ENCODE data around the gene NCKAP5.
"Not testable (repeated sequence)": the region's sequence is repeated elsewhere in the genome, so short reads cannot be mapped to it uniquely, and the experiment has no call there.

NCKAP5 gene

GRCh38 chr2:132720393-132720792 lies 847.9 kb downstream of the NCKAP5 start:
- DNase-seq (ENCODE audit: low read depth in 2 of 2): no peak

DNA sequence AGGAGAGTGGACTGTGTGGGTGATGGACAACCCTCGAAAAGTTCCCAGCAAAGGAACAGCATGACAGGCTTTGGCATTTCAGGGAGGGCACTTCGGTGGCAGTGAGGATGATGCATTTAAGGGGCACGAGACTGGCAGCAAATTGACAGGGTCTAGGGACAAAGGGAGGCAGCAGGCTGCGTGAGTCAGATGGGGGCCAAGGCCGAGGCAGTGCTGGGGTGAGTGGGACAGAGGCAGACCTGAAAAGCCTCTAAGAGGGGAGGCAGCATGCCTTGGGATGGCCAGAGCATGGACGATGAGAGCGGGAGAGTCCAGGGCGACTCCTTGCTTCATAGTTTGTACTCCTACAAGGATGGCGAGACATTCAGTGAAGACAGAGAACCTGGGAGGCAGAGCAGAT lies 848.8 kb downstream of the NCKAP5 start:
- no peak for DNase-seq (ENCODE audit: low read depth in 2 of 2)

DNA sequence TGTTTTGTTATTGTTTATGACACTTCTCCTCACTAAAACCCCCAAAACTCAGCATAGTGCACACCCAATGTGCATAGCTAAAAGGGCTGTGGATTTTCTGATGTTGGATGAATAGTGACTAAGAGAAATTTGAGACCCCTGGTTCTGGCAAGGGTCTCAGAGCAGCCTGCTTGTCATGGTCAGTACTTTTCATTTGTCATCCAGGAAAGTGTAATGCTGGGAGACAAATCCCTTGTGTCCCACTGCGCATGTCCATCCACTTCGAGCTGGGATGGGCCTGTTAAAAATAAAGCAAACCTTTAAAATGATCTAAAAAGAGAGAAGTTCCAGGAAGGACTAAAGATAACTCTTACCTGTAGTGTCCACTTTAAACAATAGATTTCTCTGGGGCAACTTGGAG lies 851.3 kb downstream of the NCKAP5 start:
- DNase-seq (ENCODE audit: low read depth in 2 of 2): no peak

DNA sequence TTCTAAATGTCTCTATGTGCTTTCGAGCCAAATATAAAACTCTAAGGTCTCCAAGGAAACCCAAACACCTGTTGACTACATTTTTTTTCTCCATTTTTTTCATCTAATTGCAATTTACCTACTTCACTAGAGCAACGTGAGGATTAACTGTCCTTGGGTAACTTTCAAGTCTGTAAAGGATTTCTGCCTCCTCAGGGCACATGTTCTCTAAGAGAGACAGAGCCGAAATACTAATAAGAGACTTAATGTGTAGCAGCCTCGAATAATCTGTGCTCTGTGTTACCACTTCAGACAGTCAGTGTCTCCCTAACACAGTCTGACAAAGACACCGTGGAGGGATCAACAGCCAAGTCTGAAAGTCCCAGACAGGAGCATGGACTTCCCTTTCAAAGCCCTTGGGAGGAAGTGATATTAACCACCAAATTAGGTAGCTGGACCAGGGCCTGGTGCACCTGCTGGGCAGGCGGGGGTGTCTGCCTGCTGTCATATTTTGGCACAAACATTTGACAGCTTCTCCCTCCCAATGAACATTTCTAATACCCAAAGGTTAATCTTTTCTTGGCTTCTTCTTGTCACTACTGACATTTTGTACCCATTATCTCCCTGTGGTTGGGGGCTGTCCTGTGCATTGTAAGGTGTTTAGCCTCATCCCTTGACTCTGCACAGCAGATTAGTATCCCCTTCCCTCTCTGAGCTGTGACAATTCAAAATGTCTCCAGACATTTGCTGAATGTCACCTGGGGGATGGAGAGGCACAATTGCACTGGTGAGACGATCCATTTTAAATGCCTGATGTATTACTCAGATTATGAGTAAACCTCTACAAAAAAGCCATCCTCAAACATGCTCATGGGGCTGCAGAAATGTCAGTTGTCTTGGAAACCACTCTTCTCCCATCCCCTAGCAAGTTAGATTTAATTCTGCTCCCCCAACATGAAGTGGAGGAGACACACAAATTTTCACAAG lies 852.6 kb downstream of the NCKAP5 start:
- no peak for DNase-seq (ENCODE audit: low read depth in 2 of 2)

DNA sequence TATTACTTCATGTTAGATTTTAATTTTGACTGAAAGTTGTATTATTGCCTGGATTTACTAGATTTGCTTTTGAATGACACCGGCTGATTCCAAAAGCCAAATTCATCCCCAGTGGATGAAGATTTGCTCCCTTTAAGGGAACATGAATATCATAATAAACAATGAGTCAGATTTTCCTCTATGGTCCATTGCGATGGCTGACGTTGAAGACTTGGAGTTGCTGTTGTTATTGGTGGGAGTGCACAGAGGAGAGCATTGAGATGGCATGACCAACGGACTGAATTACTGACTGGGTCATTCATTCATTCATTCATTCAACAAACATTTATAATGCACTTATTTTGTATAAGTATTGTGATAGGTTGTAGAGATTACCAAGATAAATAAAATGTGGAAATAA lies 864.9 kb downstream of the NCKAP5 start:
- DNase-seq (ENCODE audit: low read depth in 2 of 2): no peak

- DNase-seq (ENCODE audit: low read depth in 2 of 2): no peak
Observed at GRCh38 chr2:132701810-132702209, 866.5 kb downstream of the NCKAP5 start.

- not testable (repeated sequence) for DNase-seq (ENCODE audit: low read depth in 2 of 2)
Observed at GRCh38 chr2:132699802-132700201, 868.5 kb downstream of the NCKAP5 start.

GRCh38 chr2:132698347-132698746 lies 869.9 kb downstream of the NCKAP5 start:
- DNase-seq (ENCODE audit: low read depth in 2 of 2): not testable (repeated sequence)

- DNase-seq (ENCODE audit: low read depth in 2 of 2): no peak
Observed at GRCh38 chr2:132697556-132698205, 870.6 kb downstream of the NCKAP5 start.

- no peak for DNase-seq (ENCODE audit: low read depth in 2 of 2)
Observed at GRCh38 chr2:132692816-132693215, 875.4 kb downstream of the NCKAP5 start.

GRCh38 chr2:132691556-132691955 lies 876.7 kb downstream of the NCKAP5 start:
- DNase-seq (ENCODE audit: low read depth in 2 of 2): no peak

- no peak for DNase-seq (ENCODE audit: low read depth in 2 of 2)
Observed at GRCh38 chr2:132690664-132691303, 877.5 kb downstream of the NCKAP5 start.

DNA sequence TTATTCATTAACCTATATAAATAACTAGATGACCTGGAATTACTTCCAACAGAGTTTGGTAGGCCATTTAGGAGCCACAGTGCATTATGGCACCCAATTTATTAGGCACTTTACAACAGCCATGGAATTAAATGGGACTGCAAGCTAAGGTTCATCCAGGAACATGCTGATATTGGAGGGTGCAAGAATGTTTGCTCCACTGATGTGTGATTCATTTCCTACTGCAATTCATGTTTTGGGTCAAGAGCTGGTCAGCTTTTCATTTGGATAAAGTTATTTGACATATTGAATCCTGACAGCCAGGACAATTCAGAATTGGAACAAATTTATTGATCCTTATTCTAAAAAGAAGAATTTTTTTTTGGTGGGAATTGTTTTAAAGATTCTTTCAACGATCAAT lies 886.5 kb downstream of the NCKAP5 start:
- no peak for DNase-seq (ENCODE audit: low read depth in 2 of 2)

- no peak for DNase-seq (ENCODE audit: low read depth in 2 of 2)
Observed at GRCh38 chr2:132680544-132680943, 887.7 kb downstream of the NCKAP5 start.

DNA sequence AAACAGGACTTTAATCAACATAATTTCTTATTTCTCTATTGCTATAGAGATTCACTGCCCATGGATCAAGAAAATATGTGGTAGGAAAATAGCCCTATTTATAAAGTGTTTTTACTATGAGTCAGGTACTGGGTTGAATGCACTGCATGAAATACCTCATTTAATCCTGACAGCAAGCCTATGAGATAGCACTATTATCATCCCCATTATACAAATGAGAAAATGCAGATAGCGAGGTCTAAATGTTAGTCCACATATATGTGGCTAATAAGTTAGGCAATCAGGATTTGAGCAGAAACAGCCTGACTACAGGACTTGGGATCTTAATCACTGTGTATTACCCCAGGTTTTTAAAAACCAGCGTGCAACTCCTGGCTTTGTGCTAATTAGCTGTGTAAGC lies 889.8 kb downstream of the NCKAP5 start:
- no peak for DNase-seq (ENCODE audit: low read depth in 2 of 2)

DNA sequence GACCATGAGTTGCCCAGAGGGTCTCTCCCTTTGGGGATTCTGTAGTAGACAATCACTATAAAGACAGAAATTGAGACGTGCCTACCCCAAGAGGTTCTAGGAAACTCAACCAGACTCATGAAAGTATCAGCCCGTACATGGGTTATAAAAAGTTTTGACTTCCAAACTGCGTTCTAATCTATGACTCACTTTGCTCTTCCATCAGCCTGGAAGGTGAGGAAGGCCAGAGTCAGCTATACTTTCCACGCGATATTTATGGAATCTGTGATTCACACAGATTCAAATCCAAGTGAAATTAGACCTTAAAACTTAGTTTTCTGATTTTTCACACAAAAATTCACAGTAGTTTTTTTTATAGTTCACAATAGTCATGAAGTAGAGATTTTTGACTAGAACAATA lies 890.6 kb downstream of the NCKAP5 start:
- no peak for DNase-seq (ENCODE audit: low read depth in 2 of 2)

GRCh38 chr2:132676999-132677398 lies 891.3 kb downstream of the NCKAP5 start:
- DNase-seq (ENCODE audit: low read depth in 2 of 2): no peak

GRCh38 chr2:132671151-132671835 lies 897.0 kb downstream of the NCKAP5 start:
- DNase-seq (ENCODE audit: low read depth in 2 of 2): no peak

DNA sequence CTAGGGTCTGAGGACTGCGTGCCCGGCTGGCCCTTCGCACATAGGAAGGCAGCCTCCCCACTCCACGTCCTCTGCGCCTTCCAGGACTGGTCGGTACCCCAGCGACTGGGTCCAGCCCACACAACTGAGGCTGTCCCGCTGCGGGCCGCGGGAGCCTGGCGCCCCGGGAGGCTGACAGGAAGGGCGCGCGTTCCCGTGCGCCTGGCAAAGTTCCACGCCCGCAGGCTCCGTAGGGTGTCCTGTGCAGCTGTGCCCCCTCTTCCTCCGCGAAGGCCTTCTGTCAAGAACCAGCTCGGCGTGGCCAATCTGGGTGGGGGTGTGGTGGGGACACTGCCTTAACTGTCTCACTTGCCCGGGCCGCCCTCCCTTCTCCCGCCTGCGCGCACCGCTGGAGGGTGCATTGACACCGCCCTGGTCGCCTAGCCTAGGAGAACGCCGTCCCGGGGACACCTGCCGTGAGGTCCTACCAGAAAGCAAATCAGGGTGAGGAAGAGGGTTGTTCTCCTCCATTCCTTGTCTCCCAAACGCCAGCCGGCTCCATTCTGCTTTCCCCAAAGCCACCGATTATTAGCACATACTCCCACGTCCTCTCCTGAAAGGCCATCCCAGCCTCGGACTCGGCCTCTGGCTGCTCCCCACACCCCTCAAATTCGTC lies 897.6 kb downstream of the NCKAP5 start:
- DNase-seq (ENCODE audit: low read depth in 2 of 2): no peak

DNA sequence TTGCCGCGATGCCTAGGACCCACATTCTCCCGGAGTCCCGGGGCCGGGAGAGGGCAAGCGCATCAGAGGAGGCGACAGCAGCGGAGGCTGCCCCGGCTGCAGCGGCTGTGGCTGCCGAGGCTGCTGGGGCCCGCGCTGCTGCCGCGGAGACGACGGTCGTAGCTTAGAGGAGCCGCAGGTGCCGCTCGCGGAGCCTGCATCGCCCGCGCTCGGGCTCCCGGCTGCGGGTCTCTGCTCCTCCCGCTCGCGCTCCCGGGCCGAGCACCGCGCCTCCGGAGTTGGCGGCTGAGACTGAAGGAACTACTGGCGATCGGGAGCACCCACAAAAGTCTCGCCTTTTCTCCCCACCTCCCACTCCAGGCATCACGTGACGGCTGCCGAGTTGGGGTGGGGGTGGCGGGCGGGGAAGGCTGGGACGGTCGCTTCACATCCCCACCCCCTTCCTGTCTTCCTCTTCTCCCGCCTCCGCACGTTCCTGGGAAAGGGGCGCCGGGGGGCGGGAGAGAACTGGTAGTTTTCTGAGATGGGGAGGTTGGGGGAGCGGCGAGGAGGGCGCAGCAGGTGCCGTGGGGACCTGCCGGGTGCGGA lies 898.3 kb downstream of the NCKAP5 start, which contains the start of gene LYPD1:
LYPD1 (minus strand) TSS at position 298 of the 588 bp plus-strand sequence; CDS start at position 25, 273 bp downstream.
- DNase-seq (ENCODE audit: low read depth in 2 of 2): no peak

All from stimulated activated CD8-positive, alpha-beta memory T cell treated with anti-CD3 and anti-CD28 coated beads, Interleukin-7, amount 100 ng/mL, for 4 hours (primary cell).